ENCODE results near the gene LRCH2.

DNA sequence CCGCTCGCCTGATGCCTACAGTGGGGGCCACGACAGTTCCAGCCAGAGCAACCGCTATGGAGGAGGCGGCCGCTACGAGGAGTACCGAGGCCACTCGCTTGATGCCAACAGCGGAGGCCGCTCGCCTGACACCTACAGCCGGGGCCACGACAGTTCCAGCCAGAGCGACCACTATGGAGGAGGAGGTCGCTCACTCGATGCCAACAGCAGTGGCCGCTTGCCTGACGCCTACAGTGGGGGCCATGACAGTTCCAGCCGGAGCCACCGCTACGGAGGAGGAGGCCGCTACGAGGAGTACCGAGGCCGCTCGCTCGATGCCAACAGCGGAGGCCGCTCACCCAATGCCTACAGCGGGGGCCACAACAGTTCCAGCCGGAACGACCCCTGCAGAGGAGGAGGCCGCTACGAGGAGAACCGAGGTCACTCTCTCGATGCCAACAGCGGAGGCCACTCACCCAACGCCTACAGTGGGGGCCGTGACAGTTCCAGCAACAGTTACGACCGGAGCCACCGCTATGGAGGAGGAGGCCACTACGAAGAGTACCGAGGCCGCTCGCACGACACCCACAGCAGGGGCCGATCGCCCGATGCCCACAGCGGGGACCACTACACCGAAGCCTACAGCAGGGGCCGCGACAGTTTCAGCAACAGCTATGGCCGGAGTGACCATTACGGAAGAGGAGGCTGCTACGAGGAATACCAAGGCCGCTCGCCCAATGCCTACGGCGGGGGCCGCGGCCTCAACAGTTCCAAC lies 42.2 kb downstream of the LRCH2 start:
- TF ChIP-seq, protein P1, sequence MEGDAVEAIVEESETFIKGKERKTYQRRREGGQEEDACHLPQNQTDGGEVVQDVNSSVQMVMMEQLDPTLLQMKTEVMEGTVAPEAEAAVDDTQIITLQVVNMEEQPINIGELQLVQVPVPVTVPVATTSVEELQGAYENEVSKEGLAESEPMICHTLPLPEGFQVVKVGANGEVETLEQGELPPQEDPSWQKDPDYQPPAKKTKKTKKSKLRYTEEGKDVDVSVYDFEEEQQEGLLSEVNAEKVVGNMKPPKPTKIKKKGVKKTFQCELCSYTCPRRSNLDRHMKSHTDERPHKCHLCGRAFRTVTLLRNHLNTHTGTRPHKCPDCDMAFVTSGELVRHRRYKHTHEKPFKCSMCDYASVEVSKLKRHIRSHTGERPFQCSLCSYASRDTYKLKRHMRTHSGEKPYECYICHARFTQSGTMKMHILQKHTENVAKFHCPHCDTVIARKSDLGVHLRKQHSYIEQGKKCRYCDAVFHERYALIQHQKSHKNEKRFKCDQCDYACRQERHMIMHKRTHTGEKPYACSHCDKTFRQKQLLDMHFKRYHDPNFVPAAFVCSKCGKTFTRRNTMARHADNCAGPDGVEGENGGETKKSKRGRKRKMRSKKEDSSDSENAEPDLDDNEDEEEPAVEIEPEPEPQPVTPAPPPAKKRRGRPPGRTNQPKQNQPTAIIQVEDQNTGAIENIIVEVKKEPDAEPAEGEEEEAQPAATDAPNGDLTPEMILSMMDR (IDR thresholded peaks at IDR 0.05) = no peak
- TF ChIP-seq POLR2A (IDR thresholded peaks at IDR 0.05; ENCODE audit: low read depth) (no peak), EP300 (IDR thresholded peaks at IDR 0.05) (no peak)

Data from esophagus muscularis mucosa (tissue), 4 donors.